Kidney (tissue), 14 donors: Measurements from ENCODE around the gene SIK1. TPM values are rescaled to one million over a fixed set of nuclear protein-coding genes. Genes with fewer than 3 reads are reported as not detected.

Experiments
- DNase-seq, 5 donors: peaks; one replicate each; pipeline ENCODE4 v3.0.0-alpha.2; 2013 to 2020
- FAIRE-seq: peaks from 2 replicates; lab custom pipeline; 2012; peaks lifted over from hg19 to GRCh38; lab: Jason Lieb, UNC
- H3K27ac ChIP-seq, 2 donors: one replicate each; pipeline ENCODE4 v1.7.0; 2013; ENCODE audit warnings: low read depth in 2 of 2, low read length in 2 of 2, inconsistent platforms in 1 of 2
- H3K27me3 ChIP-seq: one replicate; pipeline ENCODE4 v1.7.1; 2013; ENCODE audit warnings: low read length, inconsistent platforms; ENCODE audit not compliant: control insufficient read depth, insufficient read depth
- H3K36me3 ChIP-seq, 3 donors: one replicate each; pipeline versions ENCODE4 v1.7.0 to v1.7.1; 2013; ENCODE audit warnings: low read length in 3 of 3, control low read depth in 1 of 3, inconsistent platforms in 1 of 3; ENCODE audit not compliant: insufficient read depth in 3 of 3, control insufficient read depth in 2 of 3
- H3K4me1 ChIP-seq, 3 donors: one replicate each; pipeline versions ENCODE4 v1.7.0 to v1.7.1; 2013; ENCODE audit warnings: low read length in 3 of 3, inconsistent platforms in 1 of 3, low read depth in 1 of 3; ENCODE audit not compliant: control insufficient read depth in 2 of 3, insufficient read depth in 2 of 3
- H3K4me3 ChIP-seq, 3 donors: one replicate each; pipeline versions ENCODE4 v1.7.0 to v1.8.1; 2013; ENCODE audit warnings: low read length in 3 of 3, control low read depth in 1 of 3, inconsistent platforms in 1 of 3
- H3K9ac ChIP-seq, 3 donors: one replicate each; pipeline versions ENCODE4 v1.7.0 to v1.7.1; 2013; ENCODE audit warnings: low read length in 3 of 3, control low read depth in 1 of 3, inconsistent platforms in 1 of 3
- H3K9me3 ChIP-seq, 3 donors: one replicate each; pipeline versions ENCODE4 v1.7.0 to v1.7.1; 2013; ENCODE audit warnings: low read length in 3 of 3, control low read depth in 1 of 3, inconsistent platforms in 1 of 3; ENCODE audit not compliant: control insufficient read depth in 2 of 3, insufficient read depth in 1 of 3
- CTCF ChIP-seq: IDR thresholded peaks from 3 replicates; pipeline ENCODE4 v1.5.1; 2012; ENCODE audit warnings: mild to moderate bottlenecking, moderate library complexity, borderline replicate concordance; ENCODE audit not compliant: insufficient read depth; ENCODE audit errors: extremely low read depth
- intact Hi-C: fragments of 100-400 bp; cut with DNase I; formaldehyde crosslinking; loops from one replicate; pipeline ENCODE4 v1.11.1; 2022
- polyA plus RNA-seq: library from polyadenylated mRNA; stranded (reverse); fragments of 350-450 nt; fragmentation: Illumina TruSeq; extraction: RNeasy Lipid Tissue Mini Kit (QIAGEN cat#74804); gene quantifications from one replicate; pipeline ENCODE4 v1.2.3, GENCODE V29; 2014; ENCODE audit warnings: low read depth, low replicate concordance; ENCODE audit not compliant: insufficient read depth
- total RNA-seq: library from RNA; stranded (reverse); fragmentation: NEBNext Ultra II Directional; extraction: Animal tissue kit (Norgen Biotek cat#: 25700); gene quantifications from one replicate; pipeline ENCODE4 v1.2.1, GENCODE V29; 2021
- donor health status: control.
- donor health status: control.
- donor health status: control.
- donor health status: control.
- donor health status: control.
- donor health status: DM: yes; HTN: yes; CAD: no.
- donor health status: Normal renal cell carcinoma (clear cell type).

SIK1 gene
- total and polyA plus RNA-seq, 2 donors from 2014 or later: 3.4 to 24.9 TPM

GRCh38 chr21:43376478-43376882, 50.5 kb downstream of the SIK1 start:
- DNase-seq (no peak), FAIRE-seq (no peak)
- no peak overlapping the region for H3K9ac ChIP-seq
- H3K27me3 ChIP-seq: no peaks in the 10 kb centered on the region
- H3K27ac ChIP-seq: no peak overlapping the region
- no peaks in the 10 kb centered on the region for H3K4me1 ChIP-seq
- no peaks in the 10 kb centered on the region for H3K9me3 ChIP-seq
- H3K4me3 ChIP-seq: no peak overlapping the region
- intact Hi-C loops: no loop called here
- TF ChIP-seq CTCF: no peak
- H3K36me3 ChIP-seq: no peaks in the 10 kb centered on the region

- Histone ChIP-seq H3K27ac (no peak overlapping the region), H3K9ac (no peak overlapping the region), H3K9me3 (no peaks in the 10 kb centered on the region), H3K4me1 (no peaks in the 10 kb centered on the region), H3K4me3 (no peak overlapping the region), H3K27me3 (no peaks in the 10 kb centered on the region), H3K36me3 (no peaks in the 10 kb centered on the region)
- FAIRE-seq (no peak), DNase-seq (peak in 1 of 5 donors; percentile 56)
- no peak for TF ChIP-seq CTCF
- intact Hi-C loops: no loop called here
These were observed 51.0 kb downstream of the SIK1 start for GRCh38 chr21:43375837-43376477.

- Histone ChIP-seq H3K36me3 (no peaks in the 10 kb centered on the region), H3K27me3 (no peaks in the 10 kb centered on the region), H3K4me3 (no peak overlapping the region), H3K4me1 (no peaks in the 10 kb centered on the region), H3K27ac (no peak overlapping the region), H3K9me3 (no peaks in the 10 kb centered on the region), H3K9ac (no peak overlapping the region)
- FAIRE-seq: no peak
- intact Hi-C loops: no loop called here
- no peak for TF ChIP-seq CTCF
- DNase-seq: peak in 1 of 5 donors; percentile 54
These were observed 51.7 kb downstream of the SIK1 start for GRCh38 chr21:43375006-43375836.
